ENCODE results near the gene FBXL2.
"Not testable (repeated sequence)": the region's sequence is repeated elsewhere in the genome, so short reads cannot be mapped to it uniquely, and the experiment has no call there.

FBXL2 gene

DNA sequence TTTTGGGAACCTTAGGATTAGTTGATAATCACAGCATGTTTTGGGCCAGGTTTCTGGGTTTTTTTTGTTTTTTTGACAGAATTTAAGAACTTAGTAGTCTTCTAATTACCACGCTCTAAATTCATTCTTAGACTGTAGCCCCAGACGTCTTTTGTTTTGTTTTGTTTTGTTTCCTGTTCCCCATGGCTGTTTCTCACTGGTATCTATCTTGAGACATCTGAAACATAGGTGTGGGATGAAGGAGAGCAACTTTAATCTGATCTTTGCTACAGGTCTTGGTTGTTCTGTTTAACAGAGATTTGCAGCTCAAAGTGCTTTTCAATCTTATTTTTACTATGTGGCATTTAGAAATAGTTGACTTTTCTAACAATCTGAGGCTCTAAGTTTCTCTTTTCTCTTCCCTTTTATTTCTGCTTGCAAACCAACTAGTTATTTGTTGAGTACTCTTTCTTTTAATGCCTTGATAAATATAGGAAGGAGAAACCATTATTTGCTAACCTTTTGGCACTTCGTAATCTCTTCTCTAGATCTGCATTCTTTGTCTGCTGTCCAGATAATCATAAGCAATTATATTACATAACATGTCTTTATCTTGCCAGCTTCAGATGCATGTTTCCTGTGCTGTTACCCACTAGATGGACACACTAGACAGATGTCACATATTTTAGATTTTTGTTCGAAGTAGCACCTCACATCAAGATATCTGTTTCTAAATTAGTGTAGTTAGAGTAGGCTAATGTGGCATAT, 40.9 kb downstream of the FBXL2 start:
- DNase-seq: no peak

DNA sequence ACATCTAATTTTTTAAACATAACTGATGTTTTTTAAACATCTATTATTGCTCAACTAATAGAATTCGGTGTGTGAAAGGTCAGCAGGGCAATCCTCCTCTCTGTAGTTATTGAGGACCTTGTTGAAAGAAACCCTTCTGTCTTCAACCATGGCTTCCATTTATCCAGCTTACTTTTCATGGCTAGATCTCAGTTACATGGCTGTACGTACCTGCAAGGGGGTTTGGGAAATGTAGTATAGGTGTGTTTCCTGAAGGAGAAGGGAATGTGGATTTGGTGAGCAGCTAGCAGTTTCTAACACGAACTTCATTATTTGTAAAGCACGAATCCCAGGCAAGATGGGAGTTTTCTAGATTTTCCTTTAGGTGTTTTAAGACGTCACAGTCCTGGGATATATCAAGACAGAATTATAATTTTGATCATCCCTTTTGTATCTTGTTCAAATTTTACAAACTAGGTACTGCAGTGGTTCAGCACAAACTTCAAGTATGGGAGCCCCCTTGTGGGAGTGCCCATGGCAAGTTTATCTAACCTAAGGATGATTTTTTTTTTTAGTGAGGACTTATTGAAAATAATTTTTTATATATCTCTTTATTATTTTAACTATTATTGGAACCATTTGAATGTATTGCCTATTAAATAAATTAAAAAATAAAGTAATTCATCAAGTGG, 41.6 kb downstream of the FBXL2 start:
- no peak for DNase-seq

DNA sequence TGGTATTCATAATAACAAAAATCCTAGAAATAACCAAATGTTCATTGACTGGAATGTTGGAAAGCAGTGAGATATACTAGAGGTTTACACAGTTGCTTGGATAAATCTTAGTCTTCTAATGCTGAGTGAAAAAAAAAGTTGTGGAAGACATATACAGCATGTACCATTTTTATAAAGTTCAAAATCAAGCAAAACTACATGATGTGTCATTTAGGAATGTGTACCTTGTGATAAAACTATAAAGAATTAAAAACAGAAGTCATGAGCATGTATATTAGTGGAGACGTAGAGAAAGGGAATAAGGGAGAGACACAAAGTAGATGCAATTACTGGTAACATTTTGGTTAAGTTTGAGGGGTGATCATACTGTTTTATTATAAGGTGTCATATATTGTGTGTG, 45.2 kb downstream of the FBXL2 start:
- DNase-seq: no peak

DNA sequence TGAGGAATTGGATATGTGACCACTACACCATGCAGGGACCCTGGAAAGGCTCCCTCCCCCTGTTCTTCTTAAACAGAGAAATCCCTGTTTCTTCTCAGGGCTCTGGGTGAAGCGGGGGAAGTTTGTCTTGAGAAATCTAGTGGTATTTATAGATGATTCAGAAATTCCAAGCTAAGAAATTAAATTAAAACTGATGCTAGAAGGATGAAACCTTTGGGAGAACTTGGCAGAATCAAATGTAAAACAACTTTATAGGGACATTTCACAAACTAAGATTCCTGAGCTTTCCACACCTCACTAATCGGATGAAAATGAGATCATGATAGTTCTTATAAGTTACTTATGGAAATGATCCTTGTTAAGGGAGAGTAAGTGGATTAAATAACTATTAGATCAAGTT, 54.2 kb downstream of the FBXL2 start:
- no peak for DNase-seq

DNA sequence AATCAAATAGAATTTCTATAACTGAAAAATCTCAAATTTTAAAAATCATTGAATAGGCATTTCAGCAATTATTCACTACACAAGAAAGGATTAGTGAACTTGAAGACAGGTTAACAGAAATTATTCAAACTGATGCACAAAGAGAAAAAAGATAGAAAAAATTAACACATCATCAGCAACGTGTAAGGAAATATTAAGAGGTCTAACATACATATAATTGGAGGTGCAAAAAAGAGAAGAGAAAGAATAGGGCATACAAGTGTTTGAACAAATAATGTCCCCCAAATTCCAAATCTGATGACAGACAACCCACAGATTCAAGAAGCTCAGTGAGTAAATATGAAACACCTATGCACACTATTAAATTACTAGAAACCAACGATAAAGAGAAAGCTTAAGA, 57.1 kb downstream of the FBXL2 start:
- no peak for DNase-seq

DNA sequence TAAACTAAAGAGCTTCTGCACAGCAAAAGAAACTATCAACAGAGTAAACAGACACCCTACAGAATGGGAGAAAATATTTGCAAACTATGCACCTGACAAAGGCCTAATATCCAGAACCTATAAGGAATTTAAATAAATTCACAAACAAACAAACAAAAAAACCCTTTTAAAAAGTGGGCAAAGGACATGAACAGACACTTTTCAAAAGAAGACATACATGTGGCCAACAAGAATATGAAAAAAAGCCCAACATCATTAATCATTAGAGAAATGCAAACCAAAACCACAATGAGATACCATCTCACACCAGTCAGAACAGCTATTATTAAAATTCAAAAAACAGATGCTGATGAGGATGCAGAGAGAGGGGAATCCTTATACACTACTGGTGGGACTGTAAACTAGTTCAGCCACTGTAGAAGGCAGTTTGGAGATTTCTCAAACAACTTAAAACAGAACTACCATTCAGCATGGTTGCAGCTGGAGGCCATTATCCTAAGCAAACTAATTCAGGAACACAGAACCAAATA, 61.8 kb downstream of the FBXL2 start:
- DNase-seq: not testable (repeated sequence)

DNA sequence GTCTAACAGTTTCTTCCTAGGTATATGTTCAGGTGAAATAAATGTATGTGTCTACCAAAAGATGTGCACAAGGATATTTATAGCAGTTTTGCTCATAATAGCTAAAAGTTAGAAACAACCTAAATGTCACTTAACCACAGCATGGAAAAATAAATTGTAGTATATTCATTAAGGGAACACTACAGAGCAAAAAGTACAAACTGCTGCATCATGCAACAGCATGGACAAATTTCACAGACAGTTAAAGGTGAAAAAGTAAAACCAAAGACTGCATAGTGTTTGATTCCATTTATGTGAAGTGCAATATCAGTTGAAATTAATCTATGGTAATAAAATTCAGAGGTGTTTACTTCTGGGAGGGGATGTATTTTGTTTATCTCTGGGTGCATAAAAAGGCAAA, 62.5 kb downstream of the FBXL2 start:
- DNase-seq: no peak

DNA sequence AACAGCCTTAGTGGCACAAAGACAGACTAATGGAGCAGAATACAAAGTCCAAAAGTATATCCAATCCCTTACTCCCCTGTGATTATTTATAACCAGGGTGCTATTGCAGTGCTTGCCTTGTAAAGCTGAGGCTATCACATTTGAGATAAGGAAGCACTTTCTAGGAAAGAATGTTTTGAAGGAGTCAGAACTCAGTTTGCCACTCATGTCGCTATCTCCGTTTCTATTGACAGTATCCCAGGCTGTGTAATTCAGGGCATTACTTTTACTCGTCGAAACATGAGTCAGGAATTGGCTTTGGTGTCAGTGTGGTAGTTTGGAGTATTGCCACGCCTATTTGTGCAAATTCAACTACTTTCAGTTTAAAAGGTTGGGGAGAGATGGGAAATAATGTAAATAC, 78.4 kb downstream of the FBXL2 start:
- DNase-seq: no peak

DNA sequence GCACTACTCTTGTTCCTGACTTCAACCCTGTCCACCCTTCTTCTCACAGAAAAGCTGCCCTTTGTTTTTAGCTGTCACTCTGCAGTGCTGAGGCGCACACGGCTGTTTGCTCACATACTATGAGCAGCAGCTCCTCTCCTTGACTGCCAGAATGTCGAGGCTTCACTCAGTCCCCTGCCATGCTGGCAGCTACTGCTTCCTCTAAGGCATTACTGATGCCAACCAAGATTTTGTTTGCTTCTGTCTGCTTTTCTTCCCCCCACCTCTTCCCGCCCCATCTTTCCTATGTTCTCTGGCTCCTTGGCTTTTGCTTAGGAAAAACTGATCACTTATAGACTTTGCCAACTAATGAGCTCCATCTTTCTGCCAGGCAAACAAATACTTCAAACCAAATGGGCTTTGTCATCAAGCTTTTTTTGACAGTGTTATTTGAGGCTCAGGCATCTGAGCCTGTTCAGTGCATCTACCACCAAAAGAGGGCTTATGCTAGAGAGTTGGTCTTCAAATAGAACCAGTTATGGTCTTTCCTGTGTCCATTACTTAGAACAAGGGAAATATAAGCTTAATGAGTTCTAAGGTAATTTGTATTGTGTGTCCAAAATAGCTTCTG, 81.0 kb downstream of the FBXL2 start:
- no peak for DNase-seq

DNA sequence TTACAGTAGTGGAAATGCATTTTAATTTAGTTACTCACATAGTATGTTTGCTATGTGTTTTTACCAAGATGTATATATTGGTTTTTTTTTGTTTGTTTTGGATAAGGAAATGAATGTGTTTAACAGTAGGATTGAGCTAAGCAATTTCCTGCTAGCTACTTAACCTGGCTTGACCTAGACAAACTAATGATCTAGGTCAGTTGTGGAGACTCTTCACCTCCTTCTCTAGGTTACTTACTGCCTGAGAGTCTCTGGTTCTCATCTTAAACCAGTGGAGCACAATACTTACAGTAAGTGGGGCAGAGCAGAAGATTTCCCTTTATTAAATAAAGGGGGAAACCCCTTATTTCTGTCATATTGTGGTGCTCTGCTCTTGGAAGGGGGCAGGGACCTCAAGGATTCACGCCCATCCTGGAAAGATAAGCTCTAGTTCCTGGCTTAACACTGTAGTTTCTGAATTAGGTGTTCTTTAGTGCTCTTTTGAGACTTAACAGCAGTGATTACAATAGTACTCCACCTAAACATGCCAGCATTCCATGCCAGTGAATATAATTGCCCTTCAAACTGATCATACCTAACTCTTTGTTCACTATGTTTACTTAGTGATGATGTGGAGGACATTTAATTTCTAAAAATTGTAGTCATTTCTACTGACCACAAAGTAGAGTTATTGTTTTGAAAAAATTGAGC, 83.0 kb downstream of the FBXL2 start:
- DNase-seq: no peak

DNA sequence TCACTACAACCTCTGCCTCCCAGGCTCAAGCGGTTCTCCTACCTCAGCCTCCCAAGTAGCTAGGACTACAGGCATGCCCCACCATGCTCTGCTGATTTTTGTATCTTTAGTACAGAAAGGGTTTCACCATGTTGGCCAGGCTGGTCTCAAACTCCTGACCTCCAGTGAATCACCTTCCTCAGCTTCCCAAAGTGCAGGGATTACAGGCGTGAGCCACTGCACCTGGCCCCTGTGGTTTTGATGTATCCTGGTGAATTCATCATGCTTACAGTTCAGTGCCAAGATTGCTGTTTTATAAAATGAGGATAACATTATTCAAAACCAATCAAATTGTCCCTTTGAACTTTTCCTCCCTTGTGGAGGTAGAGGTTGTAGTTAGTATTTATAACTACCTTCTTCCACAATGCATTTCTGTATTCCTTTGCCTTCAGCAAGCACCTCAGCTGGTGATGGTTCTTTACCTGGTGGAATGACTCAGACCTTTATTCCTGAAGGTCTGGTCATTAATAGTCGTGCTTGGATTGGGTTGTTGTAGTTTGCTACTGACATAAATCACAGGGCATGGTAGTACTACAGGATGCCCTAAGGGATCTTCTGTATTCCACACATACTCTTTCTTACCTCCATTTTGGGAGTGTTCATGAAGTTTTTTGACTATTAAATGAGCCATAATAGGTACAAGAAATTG, 86.0 kb downstream of the FBXL2 start:
- no peak for DNase-seq

DNA sequence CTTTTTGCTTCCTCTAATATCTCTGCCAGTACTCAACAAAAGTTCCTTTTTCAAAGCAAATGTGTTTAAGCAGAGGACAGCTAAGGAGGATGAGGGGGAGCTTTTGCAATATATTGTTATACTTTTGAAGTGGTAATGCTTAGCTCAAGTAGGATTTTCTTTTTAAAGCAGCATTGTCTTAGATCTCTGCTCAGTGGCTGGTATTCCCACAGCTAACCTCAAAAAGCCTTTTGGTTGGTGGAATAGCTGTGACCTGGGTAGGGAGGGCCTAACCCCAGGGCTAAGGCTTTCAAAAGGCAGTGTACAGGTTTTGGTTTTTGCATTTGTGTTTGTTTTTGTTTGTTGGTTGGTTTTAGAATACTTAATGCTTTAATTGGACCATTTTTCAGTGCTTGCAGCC, 86.8 kb downstream of the FBXL2 start:
- no peak for DNase-seq

DNA sequence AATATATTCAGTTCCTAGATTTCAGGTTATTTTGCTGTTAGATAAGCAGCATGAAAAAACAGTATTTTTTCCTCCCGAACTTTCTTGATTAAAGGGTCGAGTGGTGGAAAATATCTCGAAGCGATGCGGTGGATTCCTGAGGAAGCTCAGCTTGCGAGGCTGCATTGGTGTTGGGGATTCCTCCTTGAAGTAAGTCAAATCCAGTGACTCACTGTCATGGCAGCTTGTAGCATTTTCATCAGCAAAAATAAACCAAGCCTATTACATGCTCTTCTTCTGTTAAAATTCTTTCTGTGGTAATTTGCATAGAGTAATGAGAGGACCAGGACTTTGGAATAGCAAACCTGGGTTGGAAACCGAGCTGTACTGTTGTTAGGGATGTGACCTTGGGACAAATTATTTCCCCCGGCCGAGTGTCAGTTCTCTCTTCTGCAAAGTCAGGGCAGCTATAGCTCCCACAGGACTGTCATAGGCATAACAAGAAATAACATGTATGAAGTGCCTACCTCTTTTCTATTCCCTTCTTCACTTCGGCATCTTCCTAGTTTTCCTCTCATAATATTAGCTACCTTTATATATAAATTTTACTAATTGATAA, 87.4 kb downstream of the FBXL2 start:
- DNase-seq: no peak

DNA sequence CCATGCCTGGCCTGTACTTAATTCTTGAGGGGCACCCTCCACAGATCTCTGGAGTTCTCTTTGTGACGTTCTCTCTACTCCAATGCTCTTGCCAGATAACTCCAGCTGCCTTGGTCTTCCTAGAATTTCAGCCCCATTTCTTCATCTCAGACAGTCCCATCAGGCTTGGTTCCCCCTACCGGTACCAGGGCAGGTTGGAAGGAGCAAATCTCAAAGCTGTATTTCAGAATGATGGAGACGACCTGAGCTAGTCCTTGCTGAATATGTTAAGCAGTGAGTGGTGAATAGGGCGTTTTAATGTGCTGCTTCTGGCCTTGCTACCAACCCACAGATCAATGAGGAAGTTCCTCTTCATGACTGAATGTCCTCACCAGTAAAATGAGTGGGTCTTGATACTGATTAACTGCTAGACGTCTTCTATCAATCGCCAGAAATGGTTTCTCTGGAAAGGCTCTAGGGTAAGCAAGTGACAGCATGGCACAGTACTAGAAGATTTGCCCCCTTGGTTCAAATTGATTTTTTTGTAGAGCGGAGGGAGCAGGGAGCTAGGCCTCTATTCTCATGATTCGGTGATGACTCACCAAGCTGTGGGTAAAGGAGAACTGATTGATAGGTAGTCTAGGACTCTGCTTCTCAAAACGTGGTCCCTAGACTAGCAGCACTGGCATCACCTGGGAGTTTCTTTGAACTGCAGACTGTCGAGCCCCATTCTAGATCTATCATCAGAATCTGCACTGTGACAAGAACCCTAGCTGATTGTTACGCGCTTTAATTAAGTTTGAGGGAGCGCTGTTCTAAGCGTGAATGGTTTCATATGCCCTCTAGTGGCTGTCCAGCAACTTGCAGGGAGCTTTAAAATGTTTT, 95.2 kb downstream of the FBXL2 start:
- peak; percentile 59 for DNase-seq

DNA sequence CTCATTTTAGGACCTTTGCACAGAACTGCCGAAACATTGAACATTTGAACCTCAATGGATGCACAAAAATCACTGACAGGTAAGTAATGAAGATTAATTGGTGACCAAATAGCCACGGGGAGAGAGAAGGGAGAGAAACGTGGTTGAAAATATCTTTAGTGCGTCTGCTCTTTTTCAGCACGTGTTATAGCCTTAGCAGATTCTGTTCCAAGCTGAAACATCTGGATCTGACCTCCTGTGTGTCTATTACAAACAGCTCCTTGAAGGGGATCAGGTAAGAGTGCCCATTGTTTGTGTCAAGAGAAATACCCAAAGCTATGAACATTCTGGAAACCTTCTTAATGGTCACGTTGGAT, 95.8 kb downstream of the FBXL2 start:
- no peak for DNase-seq

DNA sequence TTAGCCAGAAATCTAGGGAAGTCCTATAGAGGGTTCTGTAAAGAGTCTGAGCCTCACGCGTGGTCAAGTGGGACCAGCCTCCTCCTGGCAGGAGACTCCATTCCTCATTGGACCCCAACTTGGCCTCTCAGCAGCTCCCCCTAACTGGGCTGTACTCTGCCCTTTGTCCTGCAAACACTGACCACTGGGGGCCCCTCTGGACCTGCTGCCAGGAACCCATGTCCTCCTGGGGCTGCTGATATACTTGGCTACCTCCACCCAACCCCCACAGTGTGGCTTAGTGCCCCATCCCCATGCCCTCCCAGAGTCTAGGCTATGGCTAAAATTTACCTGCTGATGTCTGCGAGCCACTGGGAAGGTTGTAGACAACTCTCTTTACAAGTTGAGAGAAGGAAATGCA, 100.2 kb downstream of the FBXL2 start:
- DNase-seq: no peak

DNA sequence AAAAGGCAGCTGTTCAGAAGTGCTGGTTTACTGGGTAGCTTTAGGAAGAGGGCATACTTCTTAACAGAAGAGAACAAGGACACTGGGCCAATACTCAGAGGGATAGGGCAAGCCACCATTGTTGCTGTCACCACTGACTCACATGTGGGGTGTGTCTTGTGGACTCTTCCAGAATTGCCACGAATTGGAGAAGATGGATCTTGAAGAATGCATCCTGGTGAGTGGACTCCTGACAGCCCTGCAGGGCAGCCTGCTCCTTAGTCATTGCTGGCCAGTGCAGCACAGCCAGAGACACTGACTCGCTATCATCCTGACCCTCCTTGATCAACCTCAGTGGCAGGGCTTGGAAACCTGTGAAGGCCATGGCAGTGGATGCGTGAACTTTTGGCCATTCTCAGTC, 100.7 kb downstream of the FBXL2 start:
- no peak for DNase-seq

DNA sequence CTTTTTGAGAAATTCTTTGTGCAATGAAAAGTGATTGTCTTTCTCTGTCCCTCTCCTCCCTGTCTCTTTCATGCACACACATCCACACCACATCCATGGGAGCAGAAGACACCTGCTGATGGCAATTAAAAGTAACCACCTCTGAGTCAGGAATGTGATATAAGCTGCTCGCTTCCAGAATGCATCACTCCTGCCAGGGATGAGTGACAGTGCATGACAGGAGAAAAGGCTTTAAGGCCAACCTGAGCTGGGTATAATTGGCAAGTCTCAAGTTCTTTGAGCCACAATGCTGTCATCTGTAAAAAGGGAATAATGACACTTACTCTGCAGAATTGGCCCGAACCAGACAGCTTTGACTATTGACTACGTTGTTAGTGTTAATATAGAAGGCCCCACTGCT, 103.4 kb downstream of the FBXL2 start:
- no peak for DNase-seq

DNA sequence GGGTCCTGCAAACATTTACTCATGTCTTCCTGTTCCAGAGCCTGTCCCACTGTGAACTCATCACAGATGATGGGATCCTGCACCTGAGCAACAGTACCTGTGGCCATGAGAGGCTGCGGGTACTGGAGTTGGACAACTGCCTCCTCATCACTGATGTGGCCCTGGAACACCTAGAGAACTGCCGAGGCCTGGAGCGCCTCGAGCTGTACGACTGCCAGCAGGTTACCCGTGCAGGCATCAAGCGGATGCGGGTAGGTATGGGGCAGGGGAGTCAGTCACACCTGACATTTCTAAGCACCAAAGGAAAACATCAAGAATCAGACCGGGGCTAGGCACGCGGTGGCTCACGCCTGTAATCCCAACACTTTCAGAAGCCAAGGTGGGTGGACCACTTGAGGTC, 106.7 kb downstream of the FBXL2 start:
- no peak for DNase-seq

DNA sequence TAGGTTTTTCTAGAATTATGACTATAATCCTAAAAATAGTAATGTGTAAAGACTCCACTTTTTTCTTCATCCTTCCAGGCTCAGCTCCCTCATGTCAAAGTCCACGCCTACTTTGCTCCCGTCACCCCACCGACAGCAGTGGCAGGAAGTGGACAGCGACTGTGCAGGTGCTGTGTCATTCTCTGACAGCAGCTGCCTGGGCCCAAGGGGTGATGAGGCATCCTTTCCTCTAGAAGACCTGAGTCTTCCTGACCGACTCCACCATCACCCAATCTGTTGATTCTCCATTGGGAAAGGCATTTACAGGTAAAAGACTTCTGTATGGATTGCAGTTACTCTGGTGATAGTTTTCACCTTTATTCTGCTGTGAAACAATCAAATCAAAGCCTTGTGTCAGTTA, 108.2 kb downstream of the FBXL2 start:
- DNase-seq: peak; percentile 4

DNA sequence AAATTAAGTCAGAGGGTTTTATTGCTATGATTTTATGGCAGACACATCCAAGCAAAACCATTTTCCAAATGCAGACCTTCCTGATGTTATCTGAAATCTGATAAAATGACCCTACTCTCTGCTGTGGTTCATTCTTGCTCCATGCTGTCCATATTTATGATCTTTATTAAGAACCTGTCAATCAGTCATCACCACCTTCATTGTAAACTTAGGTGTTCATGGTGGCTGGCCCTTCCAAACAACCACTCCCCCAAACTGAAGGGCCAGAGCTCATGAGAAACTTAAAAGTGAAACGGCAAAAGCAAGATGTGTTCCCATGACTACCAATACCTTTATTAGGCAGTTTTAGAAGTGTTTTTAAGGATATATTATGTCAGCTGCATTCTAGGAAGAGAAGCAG, 109.4 kb downstream of the FBXL2 start:
- no peak for DNase-seq

Measured in CD4-positive, alpha-beta T cell treated with Interleukin-17A for 1 hour (primary cell).